Fibroblast of lung (primary cell): ENCODE results near the gene PRKAR1B. TPM values are rescaled to one million over a fixed set of nuclear protein-coding genes. Genes with fewer than 3 reads are reported as not detected.

ENCODE experiments used
- DNase-seq, 2 donors: peaks; one replicate each; pipeline versions ENCODE4 v3.0.0 to v3.0.0-alpha.2; 2010; ENCODE audit warnings: low read depth in 2 of 2
- H2AFZ ChIP-seq: 2 replicates; pipeline ENCODE4 v1.5.1; 2012; ENCODE audit warnings: low read length, control low read depth, inconsistent platforms
- H3K27ac ChIP-seq: 2 replicates; pipeline ENCODE4 v1.5.1; 2011; ENCODE audit warnings: low read length, control low read depth; ENCODE audit not compliant: insufficient read depth
- H3K27me3 ChIP-seq: 2 replicates; pipeline ENCODE4 v1.5.1; 2011; ENCODE audit warnings: mild to moderate bottlenecking, low read length; ENCODE audit not compliant: control insufficient read depth, insufficient read depth
- H3K36me3 ChIP-seq: 2 replicates; pipeline ENCODE4 v1.5.1; 2011; ENCODE audit warnings: low read length; ENCODE audit not compliant: control insufficient read depth, insufficient read depth
- H3K4me1 ChIP-seq: 2 replicates; pipeline ENCODE4 v1.5.1; 2011; ENCODE audit warnings: low read length; ENCODE audit not compliant: control insufficient read depth, insufficient read depth; ENCODE audit errors: extremely low read depth
- H3K4me2 ChIP-seq: 2 replicates; pipeline ENCODE4 v1.5.1; 2011; ENCODE audit warnings: low read length, control low read depth; ENCODE audit not compliant: insufficient read depth; ENCODE audit errors: extremely low read depth
- H3K4me3 ChIP-seq, 4 experiments: fragments of 200-600 bp in 1 of 4; sonication (generic) in 1 of 4; replicated peaks in 1 of 4; 2 replicates each; pipeline ENCODE4 v1.5.1; 2011 to 2016; ENCODE audit warnings: low read length in 4 of 4, low read depth in 3 of 4, mild to moderate bottlenecking in 3 of 4, control low read depth in 2 of 4, inconsistent platforms in 1 of 4, mixed read lengths in 1 of 4; ENCODE audit not compliant: insufficient read depth in 1 of 4; ENCODE audit errors: control extremely low read depth in 1 of 4
- H3K79me2 ChIP-seq: 2 replicates; pipeline ENCODE4 v1.5.1; 2012; ENCODE audit warnings: mild to moderate bottlenecking, low read length, inconsistent platforms; ENCODE audit not compliant: control insufficient read depth, insufficient read depth
- H3K9ac ChIP-seq: 2 replicates; pipeline ENCODE4 v1.5.1; 2011; ENCODE audit warnings: mild to moderate bottlenecking, low read length, control low read depth; ENCODE audit not compliant: insufficient read depth
- H3K9me3 ChIP-seq: 2 replicates; pipeline ENCODE4 v1.5.1; 2012; ENCODE audit warnings: low read depth, low read length; ENCODE audit not compliant: control insufficient read depth, insufficient read depth
- H4K20me1 ChIP-seq: 2 replicates; pipeline ENCODE4 v1.5.1; 2011; ENCODE audit warnings: low read length; ENCODE audit not compliant: control insufficient read depth, insufficient read depth; ENCODE audit errors: extremely low read depth
- CTCF ChIP-seq, 2 donors: IDR thresholded peaks in 1 of 2; conservative IDR thresholded peaks in 1 of 2; 1 replicate in 1 of 2; 2 replicates in 1 of 2; pipeline ENCODE4 v1.5.1; 2011 to 2012; ENCODE audit warnings: low read length in 2 of 2, control low read depth in 1 of 2, inconsistent platforms in 1 of 2, low read depth in 1 of 2, mild to moderate bottlenecking in 1 of 2
- EZH2 ChIP-seq: IDR thresholded peaks from 2 replicates; pipeline ENCODE4 v1.5.1; 2012; ENCODE audit warnings: low read length, control low read depth, mild to moderate bottlenecking; ENCODE audit errors: missing control alignments
- polyA plus RNA-seq, 2 donors: library from polyadenylated mRNA; depleted of rRNA in 1 of 2; stranded (reverse) in 1 of 2; unstranded in 1 of 2; fragments of >200 nt; gene quantifications; 2 replicates each; pipeline ENCODE4 v1.2.1, GENCODE V29; 2011 to 2012; ENCODE audit warnings: missing spikeins in 1 of 2
- total RNA-seq: library from RNA; depleted of rRNA; stranded (reverse); fragments of >200 nt; gene quantifications from 2 replicates; pipeline ENCODE4 v1.2.1, GENCODE V29; 2014

Gene PRKAR1B
- total and polyA plus RNA-seq, 2 donors (not counting 1 experiment from before 2014, with no cell fraction given): 12.7 to 14.5 TPM

- no peaks in the 10 kb centered on the region for H4K20me1 ChIP-seq
- H3K27me3 ChIP-seq: no peaks in the 10 kb centered on the region
- no peaks in the 10 kb centered on the region for H3K4me1 ChIP-seq
- H3K4me2 ChIP-seq: no peak overlapping the region
- H3K9ac ChIP-seq: no peak overlapping the region
- H3K27ac ChIP-seq: no peak overlapping the region
- H3K36me3 ChIP-seq: peaks cover 13% of the 10 kb centered on the region
- no peaks in the 10 kb centered on the region for H3K79me2 ChIP-seq
- TF ChIP-seq CTCF (conservative IDR thresholded peaks at IDR 0.05 in 1 of 2, IDR thresholded peaks at IDR 0.05 in 1 of 2; ENCODE audit: low read depth in 1 of 2, low read length in 2 of 2): no peak
- no peak for TF ChIP-seq EZH2
- H3K4me3 ChIP-seq: no peak overlapping the region
- DNase-seq: no peak
- no peak overlapping the region for H2AFZ ChIP-seq
- no peaks in the 10 kb centered on the region for H3K9me3 ChIP-seq
Measured at GRCh38 chr7:763762-764161, 36.7 kb upstream of the PRKAR1B start.

GRCh38 chr7:762885-763284 is 35.8 kb upstream of the PRKAR1B start:
- peaks cover 13% of the 10 kb centered on the region for H3K36me3 ChIP-seq
- no peaks in the 10 kb centered on the region for H3K9me3 ChIP-seq
- no peaks in the 10 kb centered on the region for H3K27me3 ChIP-seq
- no peak for DNase-seq
- H3K9ac ChIP-seq: no peak overlapping the region
- H2AFZ ChIP-seq: no peak overlapping the region
- H4K20me1 ChIP-seq: no peaks in the 10 kb centered on the region
- H3K4me2 ChIP-seq: no peak overlapping the region
- no peaks in the 10 kb centered on the region for H3K4me1 ChIP-seq
- H3K4me3 ChIP-seq: no peak overlapping the region
- TF ChIP-seq CTCF (conservative IDR thresholded peaks at IDR 0.05 in 1 of 2, IDR thresholded peaks at IDR 0.05 in 1 of 2; ENCODE audit: low read depth in 1 of 2, low read length in 2 of 2) (no peak), EZH2 (no peak)
- H3K27ac ChIP-seq: no peak overlapping the region
- H3K79me2 ChIP-seq: no peaks in the 10 kb centered on the region

GRCh38 chr7:761631-762030 is 34.5 kb upstream of the PRKAR1B start:
- Histone ChIP-seq H3K36me3 (peaks cover 21% of the 10 kb centered on the region), H3K9ac (no peak overlapping the region), H3K27me3 (no peaks in the 10 kb centered on the region), H3K9me3 (no peaks in the 10 kb centered on the region), H3K27ac (no peak overlapping the region), H3K4me3 (no peak overlapping the region), H3K4me1 (no peaks in the 10 kb centered on the region), H4K20me1 (no peaks in the 10 kb centered on the region), H3K79me2 (no peaks in the 10 kb centered on the region), H2AFZ (no peak overlapping the region), H3K4me2 (no peak overlapping the region)
- no peak for DNase-seq
- TF ChIP-seq EZH2 (no peak), CTCF (conservative IDR thresholded peaks at IDR 0.05 in 1 of 2, IDR thresholded peaks at IDR 0.05 in 1 of 2; ENCODE audit: low read depth in 1 of 2, low read length in 2 of 2) (no peak)
